GM23338 (cell line): ENCODE data around the gene TEX30.

ENCODE experiments used
- CREB1 ChIP-seq: fragments of 250-450 bp; sonication (Bioruptor Pico); IDR thresholded peaks from 2 replicates; pipeline ENCODE4 v1.5.0; 2020; ENCODE audit warnings: low read depth, mild to moderate bottlenecking, moderate library complexity
- CTCF ChIP-seq, 2 experiments: fragments of 200-600 bp in 1 of 2; sonication (generic) in 1 of 2; conservative IDR thresholded peaks; 2 replicates each; pipeline versions ENCODE4 v1.5.1 to v1.6.1; 2016 to 2017; ENCODE audit warnings: antibody characterized with exemption in 2 of 2, low read depth in 2 of 2, mild to moderate bottlenecking in 2 of 2, moderate library complexity in 1 of 2
- EZH2 ChIP-seq: fragments of 200-600 bp; sonication (generic); IDR thresholded peaks from one replicate; pipeline ENCODE4 v1.8.0; 2017; ENCODE audit warnings: antibody characterized with exemption, mild to moderate bottlenecking, low read depth; ENCODE audit not compliant: unreplicated experiment
- EZH2phosphoT487 ChIP-seq: fragments of 200-600 bp; sonication (generic); IDR thresholded peaks from one replicate; pipeline ENCODE4 v1.8.1; 2018; ENCODE audit warnings: antibody characterized with exemption; ENCODE audit not compliant: unreplicated experiment
- NANOG ChIP-seq: IDR thresholded peaks from 2 replicates; pipeline ENCODE4 v1.6.1; 2016; ENCODE audit warnings: antibody characterized with exemption, borderline replicate concordance
- POLR2AphosphoS5 ChIP-seq: IDR thresholded peaks from 2 replicates; pipeline ENCODE4 v1.6.1; 2016; ENCODE audit warnings: antibody characterized with exemption, low read depth
- REST ChIP-seq: IDR thresholded peaks from one replicate; pipeline ENCODE4 v1.6.1; 2018; ENCODE audit warnings: antibody characterized with exemption; ENCODE audit not compliant: unreplicated experiment
- ZNF114 ChIP-seq: fragments of 250-450 bp; sonication (Bioruptor Pico); IDR thresholded peaks from 2 replicates; pipeline ENCODE4 v1.5.0; 2020; ENCODE audit warnings: mild to moderate bottlenecking, moderate library complexity
- ZNF331 ChIP-seq: fragments of 250-450 bp; sonication (Bioruptor Pico); IDR thresholded peaks from 2 replicates; pipeline ENCODE4 v1.5.0; 2020; ENCODE audit warnings: low read depth, mild to moderate bottlenecking, moderate library complexity

GRCh38 chr13:102768909-102769308 is 4.7 kb downstream of the TEX30 start:
- TF ChIP-seq CTCF (conservative IDR thresholded peaks at IDR 0.05; ENCODE audit: low read depth in 2 of 2) (no peak), EZH2 (no peak), EZH2phosphoT487 (no peak), REST (no peak), POLR2AphosphoS5 (no peak), ZNF331 (CRISPR knock-in tag) (no peak), CREB1 (CRISPR knock-in tag) (no peak), ZNF114 (no peak), NANOG (no peak)
